ENCODE measurements around the gene CYB561A3. TPM values are rescaled to one million over a fixed set of nuclear protein-coding genes. Genes with fewer than 3 reads are reported as not detected.
"Not testable (repeated sequence)": the region's sequence is repeated elsewhere in the genome, so short reads cannot be mapped to it uniquely, and the experiment has no call there.

CYB561A3 gene
- total RNA-seq, 1 donor from 2014 or later, result 34.1 TPM

DNA sequence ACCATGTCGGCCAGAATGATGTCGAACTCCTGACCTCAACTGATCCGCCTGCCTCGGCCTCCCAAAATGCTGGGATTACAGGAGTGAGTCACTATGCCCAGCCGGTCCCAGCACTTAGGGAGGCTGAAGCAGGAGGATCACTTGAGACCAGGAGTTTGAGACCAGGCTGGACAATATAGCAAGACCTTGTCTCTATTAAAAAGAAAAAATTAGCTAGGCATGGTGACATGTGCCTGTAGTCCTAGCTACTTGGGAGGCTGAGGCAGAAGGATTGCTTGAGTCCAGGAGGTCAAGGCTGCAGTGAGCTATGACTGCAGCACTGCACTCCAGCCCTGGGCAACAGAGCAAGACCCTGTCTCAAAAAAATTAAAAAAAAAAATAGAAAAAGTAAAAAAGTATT, 22.2 kb upstream of the CYB561A3 start:
- intact Hi-C loops (cut with micrococcal nuclease), result loop anchor here (10.0 kb wide), 1 partner anchor 129 kb away; no protein-coding TSS in a partner anchor
- not testable (repeated sequence) for H3K4me1 Mint-ChIP-seq (ENCODE audit: low read depth); H3K27me3 Mint-ChIP-seq (ENCODE audit: low read depth); H3K27ac Mint-ChIP-seq; DNase-seq (ENCODE audit: low spot score); H3K36me3 Mint-ChIP-seq (ENCODE audit: low read depth); H3K4me3 Mint-ChIP-seq (ENCODE audit: low read depth); H3K9me3 Mint-ChIP-seq

DNA sequence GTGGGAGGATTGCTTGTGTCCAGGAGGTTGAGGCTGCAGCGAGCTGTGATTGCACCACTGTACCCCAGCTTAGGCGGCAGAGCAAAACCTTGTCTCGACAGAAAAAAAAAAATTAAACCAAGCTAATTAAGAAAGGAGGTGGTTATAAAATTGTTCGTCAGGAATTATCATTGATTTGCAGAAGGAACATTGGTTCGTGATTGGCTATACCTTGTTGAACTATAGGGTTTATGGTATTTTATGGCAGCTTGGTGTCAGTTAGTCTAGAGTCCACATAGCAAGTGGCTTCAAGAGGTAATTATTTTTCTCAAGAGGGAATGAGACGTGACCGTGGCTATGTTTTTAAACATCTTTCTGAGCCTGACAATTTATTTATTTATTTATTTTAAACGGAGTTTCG, 19.2 kb upstream of the CYB561A3 start:
- Mint-ChIP-seq H3K9me3 (no peaks in the 10 kb centered on the region), H3K27me3 (ENCODE audit: low read depth) (no peaks in the 10 kb centered on the region), H3K4me1 (ENCODE audit: low read depth) (peaks cover 6% of the 10 kb centered on the region), H3K4me3 (ENCODE audit: low read depth) (no peak overlapping the region), H3K27ac (no peak overlapping the region), H3K36me3 (ENCODE audit: low read depth) (peaks cover 15% of the 10 kb centered on the region)
- intact Hi-C loops (cut with micrococcal nuclease), result loop anchor here (10.0 kb wide), 1 partner anchor 126 kb away; no protein-coding TSS in a partner anchor
- no peak for DNase-seq (ENCODE audit: low spot score)

DNA sequence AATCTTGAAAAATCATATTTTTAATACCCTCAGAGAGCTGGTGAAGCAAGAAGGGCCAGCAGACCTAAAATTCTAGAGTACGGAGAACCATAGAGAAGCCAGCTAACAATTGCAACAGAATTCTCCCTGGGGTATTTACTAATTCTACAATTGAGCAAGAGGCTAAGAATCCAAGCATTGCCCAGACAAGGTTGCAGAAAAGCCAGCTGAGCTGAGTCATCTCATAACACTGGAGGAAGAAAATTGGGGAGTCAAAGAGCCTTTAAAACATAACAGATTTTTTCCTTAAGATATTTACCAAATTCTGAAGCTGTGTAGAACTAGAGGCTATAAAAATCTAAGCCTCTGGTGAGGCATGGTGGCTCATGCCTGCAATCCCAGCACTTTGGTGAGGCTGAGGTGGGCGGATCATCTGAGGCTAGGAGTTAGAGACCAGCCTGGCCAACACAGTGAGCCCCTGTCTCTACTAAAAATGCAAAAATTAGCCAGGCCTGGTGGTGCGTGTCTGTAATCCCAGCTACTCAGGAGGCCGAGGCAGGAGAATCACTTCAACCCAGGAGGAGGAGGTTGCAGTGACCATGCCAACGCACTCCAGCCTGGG, 17.1 kb upstream of the CYB561A3 start:
- no peaks in the 10 kb centered on the region for H3K27me3 Mint-ChIP-seq (ENCODE audit: low read depth)
- H3K4me1 Mint-ChIP-seq (ENCODE audit: low read depth), result no peaks in the 10 kb centered on the region
- H3K4me3 Mint-ChIP-seq (ENCODE audit: low read depth), result no peak overlapping the region
- no peak for DNase-seq (ENCODE audit: low spot score)
- H3K27ac Mint-ChIP-seq, result no peak overlapping the region
- intact Hi-C loops (cut with micrococcal nuclease), result no loop called here
- no peaks in the 10 kb centered on the region for H3K9me3 Mint-ChIP-seq
- peaks cover 25% of the 10 kb centered on the region for H3K36me3 Mint-ChIP-seq (ENCODE audit: low read depth)

DNA sequence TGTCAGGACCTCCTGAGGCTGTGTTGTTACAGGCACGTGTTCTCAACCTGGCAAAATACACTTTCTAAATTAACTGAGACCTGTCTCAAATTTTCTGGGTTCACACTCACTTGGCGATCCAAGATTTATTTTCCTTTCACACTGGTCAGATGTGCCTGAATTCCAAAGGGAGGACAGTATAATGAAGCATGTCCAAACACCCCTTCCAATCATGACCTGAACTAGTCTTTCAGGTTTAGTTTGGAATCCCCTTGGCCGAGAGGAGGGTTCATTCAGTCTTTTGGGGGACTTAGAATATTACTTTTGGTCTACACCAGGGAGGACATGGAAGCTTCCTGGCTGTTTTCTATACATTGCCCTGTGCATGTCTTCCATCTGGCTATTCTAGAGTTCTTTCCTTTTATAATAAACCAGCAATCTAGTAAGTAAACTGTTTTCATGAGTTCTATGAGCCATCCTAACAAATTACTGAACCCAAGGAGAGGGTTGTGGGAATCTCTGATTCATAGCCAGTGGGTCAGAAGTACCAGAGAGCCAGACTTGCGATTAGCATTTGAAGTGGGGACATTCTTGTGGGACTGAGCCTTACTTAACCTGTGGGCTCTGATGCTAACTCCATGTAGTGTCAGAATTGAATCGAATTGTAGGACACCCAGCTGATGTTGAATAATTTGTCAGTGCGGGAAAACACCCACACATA, 15.9 kb upstream of the CYB561A3 start:
- DNase-seq (ENCODE audit: low spot score), result no peak
- no peak overlapping the region for H3K27ac Mint-ChIP-seq
- H3K4me3 Mint-ChIP-seq (ENCODE audit: low read depth), result no peak overlapping the region
- peaks cover 4% of the 10 kb centered on the region for H3K9me3 Mint-ChIP-seq
- intact Hi-C loops (cut with micrococcal nuclease), result no loop called here
- H3K27me3 Mint-ChIP-seq (ENCODE audit: low read depth), result no peaks in the 10 kb centered on the region
- H3K36me3 Mint-ChIP-seq (ENCODE audit: low read depth), result peaks cover 26% of the 10 kb centered on the region
- no peaks in the 10 kb centered on the region for H3K4me1 Mint-ChIP-seq (ENCODE audit: low read depth)

DNA sequence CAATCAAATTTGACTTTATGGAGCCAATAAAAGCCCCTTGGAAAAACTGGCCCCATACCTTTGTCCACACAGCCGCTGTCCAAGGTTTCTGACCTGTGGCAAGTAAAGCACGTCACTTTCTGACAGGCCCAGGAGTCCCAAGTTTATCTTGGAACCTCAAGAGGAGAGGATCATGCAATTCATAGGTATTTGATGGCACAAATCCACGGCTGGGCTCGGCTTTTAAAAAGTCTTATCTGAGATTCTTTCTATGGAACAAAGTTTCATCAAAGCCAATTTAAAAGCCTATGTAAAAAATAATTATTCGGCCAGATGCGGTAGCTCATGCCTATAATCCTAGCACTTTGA, 14.1 kb upstream of the CYB561A3 start:
- H3K36me3 Mint-ChIP-seq (ENCODE audit: low read depth), result peaks cover 41% of the 10 kb centered on the region
- H3K27me3 Mint-ChIP-seq (ENCODE audit: low read depth), result no peaks in the 10 kb centered on the region
- no peak for DNase-seq (ENCODE audit: low spot score)
- no peaks in the 10 kb centered on the region for H3K4me1 Mint-ChIP-seq (ENCODE audit: low read depth)
- H3K27ac Mint-ChIP-seq, result no peak overlapping the region
- H3K4me3 Mint-ChIP-seq (ENCODE audit: low read depth), result no peak overlapping the region
- H3K9me3 Mint-ChIP-seq, result peaks cover 7% of the 10 kb centered on the region
- intact Hi-C loops (cut with micrococcal nuclease), result no loop called here

DNA sequence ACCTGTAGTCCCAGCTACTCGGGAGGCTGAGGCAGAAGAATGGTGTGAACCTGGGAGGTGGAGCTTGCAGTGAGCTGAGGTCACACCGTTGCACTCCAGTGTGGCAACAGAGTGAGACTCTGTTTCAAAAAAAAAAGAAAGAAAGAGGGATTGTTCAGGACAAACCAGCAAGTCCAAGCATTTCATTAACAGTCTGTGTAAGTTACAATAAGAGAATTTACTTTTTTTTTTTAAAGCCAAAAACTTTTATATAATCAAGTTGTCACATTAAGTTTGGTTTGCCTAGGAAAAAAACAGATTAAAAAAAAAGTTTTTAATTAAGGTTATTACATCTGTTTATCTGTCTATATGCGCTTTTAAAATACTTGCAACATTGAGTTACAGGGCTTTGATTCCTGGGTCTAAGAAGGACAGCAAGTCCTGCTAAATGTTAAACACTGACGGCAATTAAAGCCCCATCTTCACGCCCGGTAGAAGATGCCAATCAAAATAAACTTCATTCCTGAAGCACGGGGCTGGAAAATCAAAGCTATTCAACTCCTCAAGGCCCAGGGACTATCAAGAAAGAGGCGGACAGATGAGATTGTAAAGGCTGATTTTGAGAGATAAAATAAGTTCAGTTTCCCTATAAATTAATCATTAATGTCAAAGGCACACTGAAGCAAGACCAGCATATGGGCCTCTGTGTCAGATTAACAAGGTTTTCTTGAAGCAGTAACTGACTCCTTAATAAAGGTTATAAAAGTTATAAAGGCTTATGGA, 11.2 kb upstream of the CYB561A3 start:
- H3K27ac Mint-ChIP-seq, result no peak overlapping the region
- peaks cover 8% of the 10 kb centered on the region for H3K4me1 Mint-ChIP-seq (ENCODE audit: low read depth)
- no peak overlapping the region for H3K4me3 Mint-ChIP-seq (ENCODE audit: low read depth)
- peaks cover 7% of the 10 kb centered on the region for H3K9me3 Mint-ChIP-seq
- H3K27me3 Mint-ChIP-seq (ENCODE audit: low read depth), result no peaks in the 10 kb centered on the region
- no peak for DNase-seq (ENCODE audit: low spot score)
- H3K36me3 Mint-ChIP-seq (ENCODE audit: low read depth), result peaks cover 68% of the 10 kb centered on the region
- intact Hi-C loops (cut with micrococcal nuclease), result no loop called here

- intact Hi-C loops (cut with micrococcal nuclease), result no loop called here
- peaks cover 73% of the 10 kb centered on the region for H3K36me3 Mint-ChIP-seq (ENCODE audit: low read depth)
- H3K27ac Mint-ChIP-seq, result no peak overlapping the region
Measured at GRCh38 chr11:61370349-61371005, 8.8 kb upstream of the CYB561A3 start.

DNA sequence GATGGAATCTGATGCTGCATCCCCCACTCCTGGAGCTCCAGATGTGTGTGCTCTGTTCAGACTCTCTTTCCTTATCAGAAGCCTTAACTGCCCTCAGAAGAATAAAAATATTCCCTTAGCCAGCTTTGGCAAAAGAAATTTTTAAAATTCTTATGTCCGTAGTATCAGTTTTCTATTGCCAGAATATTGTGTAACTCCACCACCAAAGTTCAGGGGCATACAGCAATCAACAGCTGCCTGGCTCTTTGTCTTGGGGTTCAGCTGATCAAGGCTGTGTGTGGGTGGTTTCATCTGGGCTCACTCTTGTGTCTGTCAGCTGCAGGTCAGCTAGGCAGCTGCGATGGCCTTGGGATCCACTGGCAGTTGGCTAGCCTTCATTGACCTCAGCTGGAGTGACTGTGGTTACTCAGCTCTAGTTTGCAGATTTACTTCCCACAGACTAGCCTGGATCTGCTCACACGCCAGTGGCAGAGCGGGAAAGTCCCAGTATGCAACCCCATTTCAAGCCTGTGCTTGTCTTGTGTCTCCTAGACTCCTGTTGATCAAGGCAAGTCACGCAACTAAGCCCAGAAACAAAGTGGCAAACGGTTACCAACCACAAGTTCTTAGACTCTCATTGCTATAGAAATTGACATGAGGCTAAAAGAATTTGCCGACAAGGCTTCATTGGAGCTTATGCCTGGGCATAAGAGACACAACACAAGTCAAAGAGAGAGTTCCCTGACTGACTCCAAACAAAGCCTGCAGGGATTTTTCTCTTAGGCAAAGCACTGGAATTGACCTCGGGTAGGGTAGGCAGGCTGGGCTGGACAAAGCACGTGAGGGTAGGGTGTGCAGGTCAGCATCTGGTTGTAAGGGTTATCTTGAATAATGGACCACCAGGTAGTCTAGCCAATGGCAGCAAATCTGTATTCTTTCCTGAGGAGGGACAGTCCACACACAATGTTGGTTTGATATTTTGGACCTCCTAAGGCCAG, 8.0 kb upstream of the CYB561A3 start:
- Mint-ChIP-seq H3K9me3 (peaks cover 7% of the 10 kb centered on the region), H3K36me3 (ENCODE audit: low read depth) (peaks cover 72% of the 10 kb centered on the region), H3K4me3 (ENCODE audit: low read depth) (no peak overlapping the region), H3K4me1 (ENCODE audit: low read depth) (peaks cover 8% of the 10 kb centered on the region), H3K27me3 (ENCODE audit: low read depth) (no peaks in the 10 kb centered on the region), H3K27ac (peak overlapping the region; percentile 4)
- no peak for DNase-seq (ENCODE audit: low spot score)
- intact Hi-C loops (cut with micrococcal nuclease), result no loop called here

More at GRCh38 chr11:61370349-61371005, 8.8 kb upstream of the CYB561A3 start:
- DNase-seq (ENCODE audit: low spot score), result no peak
- peaks cover 7% of the 10 kb centered on the region for H3K9me3 Mint-ChIP-seq
- H3K27me3 Mint-ChIP-seq (ENCODE audit: low read depth), result no peaks in the 10 kb centered on the region
- no peak overlapping the region for H3K4me3 Mint-ChIP-seq (ENCODE audit: low read depth)
- H3K4me1 Mint-ChIP-seq (ENCODE audit: low read depth), result peaks cover 8% of the 10 kb centered on the region

- Mint-ChIP-seq H3K4me3 (ENCODE audit: low read depth) (no peak overlapping the region), H3K36me3 (ENCODE audit: low read depth) (peaks cover 76% of the 10 kb centered on the region), H3K27ac (no peak overlapping the region), H3K27me3 (ENCODE audit: low read depth) (no peaks in the 10 kb centered on the region), H3K4me1 (ENCODE audit: low read depth) (peaks cover 10% of the 10 kb centered on the region), H3K9me3 (peaks cover 7% of the 10 kb centered on the region)
- intact Hi-C loops (cut with micrococcal nuclease), result no loop called here
- no peak for DNase-seq (ENCODE audit: low spot score)
Measured at GRCh38 chr11:61368646-61369045, 7.0 kb upstream of the CYB561A3 start.

- Mint-ChIP-seq H3K27me3 (ENCODE audit: low read depth) (no peaks in the 10 kb centered on the region), H3K9me3 (peaks cover 4% of the 10 kb centered on the region), H3K4me3 (ENCODE audit: low read depth) (no peak overlapping the region), H3K27ac (no peak overlapping the region), H3K4me1 (ENCODE audit: low read depth) (peaks cover 18% of the 10 kb centered on the region), H3K36me3 (ENCODE audit: low read depth) (peaks cover 82% of the 10 kb centered on the region)
- intact Hi-C loops (cut with micrococcal nuclease), result no loop called here
- no peak for DNase-seq (ENCODE audit: low spot score)
Measured at GRCh38 chr11:61367406-61367805, 5.7 kb upstream of the CYB561A3 start.

DNA sequence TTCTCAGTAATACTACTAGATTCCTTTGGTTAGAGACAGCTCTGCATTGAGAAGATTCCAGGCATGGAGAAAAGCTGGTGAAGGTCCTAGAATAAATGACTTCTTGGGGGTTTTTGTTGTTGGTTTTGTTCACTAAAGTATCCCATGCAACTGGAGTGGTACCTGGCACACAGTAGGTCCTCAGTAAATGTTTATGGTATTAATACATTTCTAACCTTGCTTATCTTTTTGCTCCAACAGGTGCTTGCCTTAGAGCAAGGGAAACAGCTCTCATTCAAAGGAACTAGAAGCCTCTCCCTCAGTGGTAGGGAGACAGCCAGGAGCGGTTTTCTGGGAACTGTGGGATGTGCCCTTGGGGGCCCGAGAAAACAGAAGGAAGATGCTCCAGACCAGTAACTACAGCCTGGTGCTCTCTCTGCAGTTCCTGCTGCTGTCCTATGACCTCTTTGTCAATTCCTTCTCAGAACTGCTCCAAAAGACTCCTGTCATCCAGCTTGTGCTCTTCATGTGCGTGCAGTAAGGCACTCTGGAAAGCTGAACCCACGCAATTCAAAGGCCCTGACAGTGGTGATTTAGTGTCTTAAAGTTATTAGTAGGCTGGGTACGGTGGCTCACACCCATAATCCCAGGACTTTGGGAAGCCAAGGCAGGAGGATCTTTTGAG, 2.5 kb upstream of the CYB561A3 start:
- Mint-ChIP-seq H3K27me3 (ENCODE audit: low read depth) (no peaks in the 10 kb centered on the region), H3K36me3 (ENCODE audit: low read depth) (peaks cover 56% of the 10 kb centered on the region), H3K4me3 (ENCODE audit: low read depth) (peak overlapping the region; percentile 100), H3K4me1 (ENCODE audit: low read depth) (peaks cover 21% of the 10 kb centered on the region), H3K27ac (no peak overlapping the region), H3K9me3 (no peaks in the 10 kb centered on the region)
- intact Hi-C loops (cut with micrococcal nuclease), result no loop called here
- DNase-seq (ENCODE audit: low spot score), result no peak
